Measurements from ENCODE around the gene ZNF407.

GRCh38 chr18:74902147-74902455 is 304.4 kb downstream of the ZNF407 start:
- TF ChIP-seq CTCF (IDR thresholded peaks at IDR 0.05; ENCODE audit: low read depth, low read length, poor library complexity, severe bottlenecking) (no peak), EZH2phosphoT487 (IDR thresholded peaks at IDR 0.05; ENCODE audit: borderline replicate concordance, low read length) (no peak)
